ENCODE measurements around the gene ROBO1. TPM values are rescaled to one million over a fixed set of nuclear protein-coding genes. Genes with fewer than 3 reads are reported as not detected.

ROBO1 gene
- total and polyA plus RNA-seq, 2 donors from 2014 or later: 2.1 to 22.1 TPM

DNA sequence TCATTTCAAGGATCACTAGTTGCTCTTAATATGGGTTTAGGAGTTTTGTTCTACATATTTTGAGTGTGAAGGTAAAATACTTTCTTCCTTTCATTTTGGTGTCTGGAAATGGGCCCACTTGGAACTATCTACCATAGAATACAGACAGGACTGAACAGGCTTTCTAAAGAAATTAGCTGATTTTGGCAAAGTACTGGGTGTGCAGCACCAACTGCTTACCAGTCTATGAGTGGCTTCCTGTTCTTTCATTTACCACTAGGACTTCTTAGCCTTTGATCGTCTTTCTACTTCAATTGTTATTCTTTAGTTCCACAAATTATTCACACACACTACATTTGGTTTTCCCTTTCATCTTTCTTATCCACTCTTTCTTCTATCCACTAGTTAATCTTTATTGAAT is 1196.3 kb downstream of the ROBO1 start:
- Histone ChIP-seq H3K9ac (ENCODE audit: low read length in 3 of 3) (no peak overlapping the region), H3K4me3 (ENCODE audit: low read length in 3 of 3) (no peak overlapping the region), H3K27me3 (ENCODE audit: control insufficient read depth, insufficient read depth, low read length) (no peaks in the 10 kb centered on the region), H3K27ac (ENCODE audit: low read depth in 2 of 2, low read length in 2 of 2) (no peak overlapping the region), H3K36me3 (ENCODE audit: control insufficient read depth in 2 of 3, insufficient read depth in 3 of 3, low read length in 3 of 3) (no peaks in the 10 kb centered on the region), H3K4me1 (ENCODE audit: control insufficient read depth in 2 of 3, insufficient read depth in 2 of 3, low read depth in 1 of 3, low read length in 3 of 3) (no peaks in the 10 kb centered on the region), H3K9me3 (ENCODE audit: control insufficient read depth in 2 of 3, insufficient read depth in 1 of 3, low read length in 3 of 3) (no peaks in the 10 kb centered on the region)
- intact Hi-C loops (cut with DNase I): no loop called here
- FAIRE-seq (no peak), DNase-seq (no peak)
- TF ChIP-seq, protein P1, sequence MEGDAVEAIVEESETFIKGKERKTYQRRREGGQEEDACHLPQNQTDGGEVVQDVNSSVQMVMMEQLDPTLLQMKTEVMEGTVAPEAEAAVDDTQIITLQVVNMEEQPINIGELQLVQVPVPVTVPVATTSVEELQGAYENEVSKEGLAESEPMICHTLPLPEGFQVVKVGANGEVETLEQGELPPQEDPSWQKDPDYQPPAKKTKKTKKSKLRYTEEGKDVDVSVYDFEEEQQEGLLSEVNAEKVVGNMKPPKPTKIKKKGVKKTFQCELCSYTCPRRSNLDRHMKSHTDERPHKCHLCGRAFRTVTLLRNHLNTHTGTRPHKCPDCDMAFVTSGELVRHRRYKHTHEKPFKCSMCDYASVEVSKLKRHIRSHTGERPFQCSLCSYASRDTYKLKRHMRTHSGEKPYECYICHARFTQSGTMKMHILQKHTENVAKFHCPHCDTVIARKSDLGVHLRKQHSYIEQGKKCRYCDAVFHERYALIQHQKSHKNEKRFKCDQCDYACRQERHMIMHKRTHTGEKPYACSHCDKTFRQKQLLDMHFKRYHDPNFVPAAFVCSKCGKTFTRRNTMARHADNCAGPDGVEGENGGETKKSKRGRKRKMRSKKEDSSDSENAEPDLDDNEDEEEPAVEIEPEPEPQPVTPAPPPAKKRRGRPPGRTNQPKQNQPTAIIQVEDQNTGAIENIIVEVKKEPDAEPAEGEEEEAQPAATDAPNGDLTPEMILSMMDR (IDR thresholded peaks at IDR 0.05; ENCODE audit: borderline replicate concordance, extremely low read depth, insufficient read depth): no peak

DNA sequence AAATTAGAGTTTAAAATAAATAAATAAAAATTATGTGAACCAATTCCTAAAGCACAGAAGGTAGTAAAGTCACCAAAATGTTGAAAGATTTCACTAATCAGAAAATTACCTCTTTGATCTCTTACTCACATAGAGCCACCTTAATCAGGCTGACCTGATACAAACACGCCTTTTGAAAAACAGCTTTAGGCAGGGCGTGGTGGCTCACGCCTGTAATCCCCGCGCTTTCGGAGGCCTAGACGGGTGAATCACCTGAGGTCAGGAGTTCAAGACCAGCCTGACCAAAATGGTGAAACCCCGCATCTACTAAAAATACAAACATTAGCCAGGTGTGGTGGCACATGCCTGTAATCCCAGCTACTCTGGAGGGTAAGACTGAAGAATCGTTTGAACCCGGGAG is 1197.3 kb downstream of the ROBO1 start:
- TF ChIP-seq, protein P1 (IDR thresholded peaks at IDR 0.05; ENCODE audit: borderline replicate concordance, extremely low read depth, insufficient read depth): no peak
- Histone ChIP-seq H3K4me3 (ENCODE audit: low read length in 3 of 3) (no peak overlapping the region), H3K27ac (ENCODE audit: low read depth in 2 of 2, low read length in 2 of 2) (no peak overlapping the region), H3K36me3 (ENCODE audit: control insufficient read depth in 2 of 3, insufficient read depth in 3 of 3, low read length in 3 of 3) (no peaks in the 10 kb centered on the region), H3K9ac (ENCODE audit: low read length in 3 of 3) (no peak overlapping the region), H3K4me1 (ENCODE audit: control insufficient read depth in 2 of 3, insufficient read depth in 2 of 3, low read depth in 1 of 3, low read length in 3 of 3) (no peaks in the 10 kb centered on the region), H3K9me3 (ENCODE audit: control insufficient read depth in 2 of 3, insufficient read depth in 1 of 3, low read length in 3 of 3) (no peaks in the 10 kb centered on the region), H3K27me3 (ENCODE audit: control insufficient read depth, insufficient read depth, low read length) (no peaks in the 10 kb centered on the region)
- intact Hi-C loops (cut with DNase I): no loop called here
- DNase-seq (no peak), FAIRE-seq (no peak)

DNA sequence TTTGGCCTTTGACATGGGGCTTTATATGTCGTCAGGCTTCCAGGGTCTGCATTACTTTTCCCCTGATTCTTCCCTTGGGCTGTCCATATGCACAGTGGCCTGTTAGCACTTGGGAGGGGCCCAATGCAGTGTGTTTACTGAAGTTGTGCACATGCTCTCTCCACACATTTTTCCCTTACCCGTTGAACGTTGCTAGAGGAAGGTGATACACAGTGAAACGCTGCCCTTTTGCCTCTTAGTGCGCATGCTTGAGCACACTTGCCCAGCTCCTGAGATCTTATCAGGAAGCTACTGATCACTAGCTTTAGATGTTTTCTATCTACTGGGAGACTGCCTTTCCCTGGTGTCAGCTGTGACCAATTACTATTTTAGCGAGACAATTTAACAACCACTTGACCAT is 1198.0 kb downstream of the ROBO1 start:
- Histone ChIP-seq H3K9ac (ENCODE audit: low read length in 3 of 3) (no peak overlapping the region), H3K9me3 (ENCODE audit: control insufficient read depth in 2 of 3, insufficient read depth in 1 of 3, low read length in 3 of 3) (peaks cover 0 to 4% (median 0%) of the 10 kb centered on the region in 3 donors), H3K36me3 (ENCODE audit: control insufficient read depth in 2 of 3, insufficient read depth in 3 of 3, low read length in 3 of 3) (no peaks in the 10 kb centered on the region), H3K4me1 (ENCODE audit: control insufficient read depth in 2 of 3, insufficient read depth in 2 of 3, low read depth in 1 of 3, low read length in 3 of 3) (no peaks in the 10 kb centered on the region), H3K27me3 (ENCODE audit: control insufficient read depth, insufficient read depth, low read length) (no peaks in the 10 kb centered on the region), H3K27ac (ENCODE audit: low read depth in 2 of 2, low read length in 2 of 2) (no peak overlapping the region), H3K4me3 (ENCODE audit: low read length in 3 of 3) (no peak overlapping the region)
- FAIRE-seq: no peak
- intact Hi-C loops (cut with DNase I): no loop called here
- TF ChIP-seq, protein P1 (IDR thresholded peaks at IDR 0.05; ENCODE audit: borderline replicate concordance, extremely low read depth, insufficient read depth): no peak
- DNase-seq: peak in 3 of 5 donors; percentile 32 to 42 (median 33)

DNA sequence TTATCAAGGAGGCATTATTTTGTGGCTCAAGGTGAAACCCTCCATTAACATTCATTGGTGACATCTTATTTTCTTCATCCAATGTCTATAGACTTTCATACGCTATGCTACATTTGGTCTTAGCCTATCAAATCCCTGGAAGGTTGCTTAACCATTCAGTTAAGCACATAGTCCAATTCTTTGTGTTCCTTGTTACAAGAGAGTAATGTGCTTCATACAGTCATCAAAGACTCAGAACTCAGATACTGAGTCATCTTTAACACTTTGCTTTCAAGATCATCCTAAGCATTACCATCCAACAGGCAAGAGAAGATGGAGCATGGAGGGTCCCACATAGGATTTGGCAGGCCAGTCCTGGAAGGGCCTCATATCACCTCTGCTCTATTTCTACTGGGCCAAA is 1202.1 kb downstream of the ROBO1 start:
- no peak overlapping the region for H3K4me3 ChIP-seq (ENCODE audit: low read length in 3 of 3)
- H3K27ac ChIP-seq (ENCODE audit: low read depth in 2 of 2, low read length in 2 of 2): no peak overlapping the region
- TF ChIP-seq, protein P1 (IDR thresholded peaks at IDR 0.05; ENCODE audit: borderline replicate concordance, extremely low read depth, insufficient read depth): no peak
- no peaks in the 10 kb centered on the region for H3K36me3 ChIP-seq (ENCODE audit: control insufficient read depth in 2 of 3, insufficient read depth in 3 of 3, low read length in 3 of 3)
- intact Hi-C loops (cut with DNase I): no loop called here
- DNase-seq (no peak), FAIRE-seq (no peak)
- H3K27me3 ChIP-seq (ENCODE audit: control insufficient read depth, insufficient read depth, low read length): no peaks in the 10 kb centered on the region
- no peaks in the 10 kb centered on the region for H3K4me1 ChIP-seq (ENCODE audit: control insufficient read depth in 2 of 3, insufficient read depth in 2 of 3, low read depth in 1 of 3, low read length in 3 of 3)
- peaks cover 0 to 9% (median 0%) of the 10 kb centered on the region in 3 donors for H3K9me3 ChIP-seq (ENCODE audit: control insufficient read depth in 2 of 3, insufficient read depth in 1 of 3, low read length in 3 of 3)
- H3K9ac ChIP-seq (ENCODE audit: low read length in 3 of 3): no peak overlapping the region

Measured in kidney (tissue), 14 donors.